Prostate gland (tissue), 2 donors: ENCODE measurements around the gene CEPT1. TPM values are rescaled to one million over a fixed set of nuclear protein-coding genes. Genes with fewer than 3 reads are reported as not detected.

Source experiments
- DNase-seq: peaks from one replicate; pipeline ENCODE4 v3.0.0-alpha.2; 2019; ENCODE audit warnings: low spot score
- H3K27ac ChIP-seq, 2 donors: fragments of 200-600 bp; sonication (generic); 2 replicates each; pipeline ENCODE4 v1.5.1; 2017 to 2019
- H3K27me3 ChIP-seq: fragments of 200-600 bp; sonication (generic); replicated peaks from 2 replicates; pipeline ENCODE4 v1.5.1; 2019; ENCODE audit not compliant: insufficient read depth
- H3K36me3 ChIP-seq, 2 donors: fragments of 200-600 bp; sonication (generic); 1 replicate in 1 of 2; 2 replicates in 1 of 2; pipeline versions ENCODE4 v1.5.1 to v1.8.1; 2017 to 2019
- H3K4me1 ChIP-seq: fragments of 200-600 bp; sonication (generic); replicated peaks from 2 replicates; pipeline ENCODE4 v1.5.1; 2019
- H3K4me3 ChIP-seq, 2 donors: fragments of 200-600 bp; sonication (generic); 2 replicates each; pipeline ENCODE4 v1.5.1; 2017 to 2019
- H3K9me3 ChIP-seq: fragments of 200-600 bp; sonication (generic); 2 replicates; pipeline ENCODE4 v1.5.1; 2017
- POLR2A ChIP-seq: fragments of 450-650 bp; IDR thresholded peaks from one replicate; pipeline ENCODE4 v1.6.1; 2016; ENCODE audit warnings: antibody characterized with exemption, mild to moderate bottlenecking
- POLR2AphosphoS5 ChIP-seq: sonication (generic); formaldehyde crosslinking; IDR thresholded peaks from one replicate; pipeline ENCODE4 v1.6.1; 2017; ENCODE audit warnings: antibody characterized with exemption
- WGBS: methylation state at CpG from one replicate; pipeline ENCODE4 v1.1.5; 2018; 5-methylcytosine and 5-hydroxymethylcytosine counted together
- intact Hi-C: fragments of 100-400 bp; cut with DNase I; formaldehyde crosslinking; loops from one replicate; pipeline ENCODE4 v1.14.2; 2022
- total RNA-seq, 2 donors: library from RNA; depleted of rRNA; stranded (reverse); fragments of >200 nt; gene quantifications; one replicate each; pipeline ENCODE4 v1.1.0, GENCODE V29; 2016
- TF ChIP-seq, protein P1 (sequence below), 4 experiments: fragments of 200-600 bp in 2 of 4; fragments of 450-650 bp in 2 of 4; sonication (generic) in 2 of 4; IDR thresholded peaks; 1 replicate in 3 of 4; 2 replicates in 1 of 4; pipeline ENCODE4 v1.5.1; 2016 to 2019; ENCODE audit warnings: antibody characterized with exemption in 4 of 4, mild to moderate bottlenecking in 2 of 4, moderate library complexity in 2 of 4

The CEPT1 gene
- total RNA-seq, 2 donors from 2014 or later = 32.2 to 52.5 TPM

DNA sequence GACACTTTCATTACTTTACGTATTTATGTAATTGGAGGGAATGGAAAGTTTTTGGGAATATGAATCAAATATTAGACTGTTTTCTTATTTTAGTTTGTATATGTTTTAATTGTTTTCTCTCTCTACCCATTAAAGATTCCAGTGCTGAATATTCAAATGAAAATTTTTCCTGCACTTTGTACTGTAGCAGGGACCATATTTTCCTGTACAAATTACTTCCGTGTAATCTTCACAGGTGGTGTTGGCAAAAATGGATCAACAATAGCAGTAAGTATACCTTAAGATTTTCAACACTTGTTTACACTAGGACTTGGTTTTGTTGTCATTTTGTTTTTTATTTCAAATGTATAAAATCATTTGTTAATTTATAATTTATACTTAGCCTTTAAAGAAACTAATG lies 42.0 kb downstream of the CEPT1 start:
- TF ChIP-seq POLR2AphosphoS5 (no peak), POLR2A (no peak)
- TF ChIP-seq, protein P1, sequence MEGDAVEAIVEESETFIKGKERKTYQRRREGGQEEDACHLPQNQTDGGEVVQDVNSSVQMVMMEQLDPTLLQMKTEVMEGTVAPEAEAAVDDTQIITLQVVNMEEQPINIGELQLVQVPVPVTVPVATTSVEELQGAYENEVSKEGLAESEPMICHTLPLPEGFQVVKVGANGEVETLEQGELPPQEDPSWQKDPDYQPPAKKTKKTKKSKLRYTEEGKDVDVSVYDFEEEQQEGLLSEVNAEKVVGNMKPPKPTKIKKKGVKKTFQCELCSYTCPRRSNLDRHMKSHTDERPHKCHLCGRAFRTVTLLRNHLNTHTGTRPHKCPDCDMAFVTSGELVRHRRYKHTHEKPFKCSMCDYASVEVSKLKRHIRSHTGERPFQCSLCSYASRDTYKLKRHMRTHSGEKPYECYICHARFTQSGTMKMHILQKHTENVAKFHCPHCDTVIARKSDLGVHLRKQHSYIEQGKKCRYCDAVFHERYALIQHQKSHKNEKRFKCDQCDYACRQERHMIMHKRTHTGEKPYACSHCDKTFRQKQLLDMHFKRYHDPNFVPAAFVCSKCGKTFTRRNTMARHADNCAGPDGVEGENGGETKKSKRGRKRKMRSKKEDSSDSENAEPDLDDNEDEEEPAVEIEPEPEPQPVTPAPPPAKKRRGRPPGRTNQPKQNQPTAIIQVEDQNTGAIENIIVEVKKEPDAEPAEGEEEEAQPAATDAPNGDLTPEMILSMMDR (IDR thresholded peaks at IDR 0.05) = no peak
- no peaks in the 10 kb centered on the region for H3K4me1 ChIP-seq
- no peaks in the 10 kb centered on the region for H3K9me3 ChIP-seq
- H3K27me3 ChIP-seq = no peaks in the 10 kb centered on the region
- H3K27ac ChIP-seq = no peak overlapping the region
- intact Hi-C loops = no loop called here
- 94% methylated on average over 2 of the region's 2 CpGs for WGBS
- no peak overlapping the region for H3K4me3 ChIP-seq
- no peak for DNase-seq
- peaks cover 0 to 8% of the 10 kb centered on the region in 2 donors for H3K36me3 ChIP-seq

DNA sequence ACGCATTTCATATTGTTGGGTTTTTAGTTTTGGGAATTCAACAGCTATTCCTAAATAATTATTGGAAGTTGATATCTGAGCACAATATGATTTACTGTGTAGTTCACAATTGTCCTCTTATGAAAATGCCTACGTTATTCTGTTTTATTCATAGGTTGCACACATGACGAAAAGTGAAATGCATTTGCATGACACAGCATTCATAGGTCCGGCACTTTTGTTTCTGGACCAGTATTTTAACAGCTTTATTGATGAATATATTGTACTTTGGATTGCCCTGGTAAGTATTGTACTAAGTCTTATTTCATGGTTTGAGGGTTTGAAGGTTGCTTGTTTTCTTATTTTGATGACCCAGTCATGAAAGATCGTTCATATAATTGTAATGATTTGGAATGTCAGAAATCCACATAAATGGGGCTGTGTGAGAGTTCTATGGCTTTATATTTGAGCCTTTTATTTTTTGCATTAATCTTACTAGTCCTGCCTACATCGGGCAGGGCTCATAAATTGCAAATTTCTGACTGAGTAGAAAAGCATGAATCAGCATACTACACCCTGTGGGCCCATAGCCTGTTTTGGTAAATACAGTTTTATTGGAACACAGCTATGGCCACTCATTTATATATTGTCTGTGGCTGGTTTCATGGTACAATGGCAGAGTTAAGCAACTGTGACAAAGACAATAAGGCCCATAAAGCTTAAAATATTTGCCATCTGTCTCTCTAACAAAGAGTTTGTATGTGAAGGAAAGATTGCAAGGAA lies 43.5 kb downstream of the CEPT1 start:
- H3K27ac ChIP-seq = no peak overlapping the region
- no peaks in the 10 kb centered on the region for H3K9me3 ChIP-seq
- no peak overlapping the region for H3K4me3 ChIP-seq
- H3K27me3 ChIP-seq = no peaks in the 10 kb centered on the region
- intact Hi-C loops = no loop called here
- 81% methylated on average over 6 of the region's 6 CpGs for WGBS
- no peak for DNase-seq
- peaks cover 0 to 8% of the 10 kb centered on the region in 2 donors for H3K36me3 ChIP-seq
- H3K4me1 ChIP-seq = no peaks in the 10 kb centered on the region
- TF ChIP-seq, protein P1 (IDR thresholded peaks at IDR 0.05) = no peak
- TF ChIP-seq POLR2AphosphoS5 (no peak), POLR2A (no peak)

DNA sequence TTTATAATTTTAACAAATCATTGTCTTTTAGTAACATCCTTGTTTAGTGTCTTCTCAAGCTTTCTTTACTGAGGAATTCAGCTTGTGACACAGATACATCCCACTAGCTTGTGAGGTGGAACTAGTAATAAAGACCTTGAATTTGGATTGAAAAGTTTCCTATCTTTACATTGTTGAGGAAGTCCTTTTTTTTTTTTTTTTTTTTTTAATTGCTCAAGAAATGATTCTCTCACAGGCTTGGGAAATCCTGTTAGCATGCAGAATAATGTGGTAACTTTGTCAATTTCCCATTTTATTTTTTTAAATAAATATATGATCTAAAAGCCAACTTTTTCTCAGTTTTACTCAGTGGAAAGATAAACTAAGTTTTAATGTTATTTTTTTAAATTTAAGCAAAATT lies 44.6 kb downstream of the CEPT1 start:
- no peak for DNase-seq
- intact Hi-C loops = no loop called here
- Histone ChIP-seq H3K27ac (no peak overlapping the region), H3K27me3 (no peaks in the 10 kb centered on the region), H3K4me1 (no peaks in the 10 kb centered on the region), H3K4me3 (no peak overlapping the region), H3K36me3 (peaks cover 0 to 8% of the 10 kb centered on the region in 2 donors), H3K9me3 (no peaks in the 10 kb centered on the region)
- no peak for TF ChIP-seq POLR2A
- no peak for TF ChIP-seq POLR2AphosphoS5
- TF ChIP-seq, protein P1 (IDR thresholded peaks at IDR 0.05) = no peak

DNA sequence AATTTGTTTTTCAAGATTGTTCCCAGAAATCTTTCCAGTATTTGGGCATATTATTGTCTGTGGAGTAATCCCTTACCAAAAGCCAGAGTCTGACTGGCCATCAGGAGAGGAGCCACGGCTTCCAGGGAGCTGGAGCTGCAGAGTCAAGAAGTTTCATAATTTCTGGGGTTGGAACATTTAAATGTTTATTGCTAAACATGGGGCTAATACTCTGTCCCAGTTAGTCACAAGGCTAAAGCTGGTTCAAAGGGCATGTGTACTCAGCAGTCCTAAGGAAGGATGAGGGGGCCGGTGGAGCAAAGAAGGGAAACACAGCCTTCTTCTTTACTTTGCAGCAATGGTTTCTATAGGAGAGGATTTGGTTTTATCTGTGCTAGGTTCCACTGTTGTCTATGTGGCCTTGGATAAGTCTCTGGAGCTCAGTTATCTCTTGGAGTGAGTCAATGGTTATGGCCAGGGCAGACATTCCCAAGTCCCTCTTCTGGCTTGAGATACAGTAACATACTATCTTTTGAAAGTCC lies 51.0 kb downstream of the CEPT1 start:
- peaks cover 0 to 8% of the 10 kb centered on the region in 2 donors for H3K36me3 ChIP-seq
- 82% methylated on average over 2 of the region's 2 CpGs for WGBS
- intact Hi-C loops = no loop called here
- H3K27me3 ChIP-seq = no peaks in the 10 kb centered on the region
- H3K9me3 ChIP-seq = no peaks in the 10 kb centered on the region
- H3K4me1 ChIP-seq = no peaks in the 10 kb centered on the region
- no peak overlapping the region for H3K27ac ChIP-seq
- DNase-seq = no peak
- TF ChIP-seq POLR2A = no peak
- TF ChIP-seq, protein P1 (IDR thresholded peaks at IDR 0.05) = no peak
- TF ChIP-seq POLR2AphosphoS5 = no peak
- H3K4me3 ChIP-seq = no peak overlapping the region

DNA sequence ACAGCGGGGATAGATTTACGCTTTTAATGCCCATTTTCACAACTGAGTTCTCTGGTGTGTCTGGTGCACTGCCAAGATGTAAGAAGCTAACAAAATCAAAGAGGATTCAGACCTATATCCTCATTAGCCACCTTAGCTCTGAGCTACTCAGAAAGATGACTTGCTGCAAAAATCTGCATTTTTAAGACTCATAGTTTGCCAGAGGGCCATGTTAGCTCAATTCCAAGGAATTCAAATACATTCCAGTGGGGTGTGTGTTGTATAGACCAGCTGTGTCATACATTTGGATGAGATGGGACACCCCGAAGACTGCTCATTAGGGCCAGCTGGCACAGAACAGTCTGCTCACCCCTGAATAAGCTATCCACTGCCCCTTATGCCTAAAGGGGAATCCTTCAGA lies 51.5 kb downstream of the CEPT1 start:
- H3K4me3 ChIP-seq = no peak overlapping the region
- H3K36me3 ChIP-seq = peaks cover 0 to 6% of the 10 kb centered on the region in 2 donors
- no peaks in the 10 kb centered on the region for H3K4me1 ChIP-seq
- no peaks in the 10 kb centered on the region for H3K9me3 ChIP-seq
- no peaks in the 10 kb centered on the region for H3K27me3 ChIP-seq
- no peak overlapping the region for H3K27ac ChIP-seq
- 49% methylated on average over 3 of the region's 3 CpGs for WGBS
- intact Hi-C loops = no loop called here
- DNase-seq = no peak
- TF ChIP-seq, protein P1 (IDR thresholded peaks at IDR 0.05) = no peak
- no peak for TF ChIP-seq POLR2A
- TF ChIP-seq POLR2AphosphoS5 = no peak
